Measurements from ENCODE around the gene KRTAP10-3. TPM values are rescaled to one million over a fixed set of nuclear protein-coding genes. Genes with fewer than 3 reads are reported as not detected.

The KRTAP10-3 gene
- polyA plus RNA-seq, 1 of the 3 experiments (the other 2 are of a cell fraction): not detected

- H3K36me3 ChIP-seq (replicated peaks in 1 of 2; ENCODE audit: control insufficient read depth in 1 of 2, insufficient read depth in 2 of 2, low read length in 1 of 2): no peaks in the 10 kb centered on the region
- WGBS (ENCODE audit: low lambda C conversion rate): 40% methylated on average over 2 of the region's 2 CpGs
- peaks cover 0 to 2% of the 10 kb centered on the region in 2 experiments; a peak in 1 of 4 replicates for H3K4me1 ChIP-seq (ENCODE audit: control insufficient read depth in 1 of 2, insufficient read depth in 2 of 2, low read depth in 1 of 2, low read length in 1 of 2)
- no peaks in the 10 kb centered on the region for H3F3A ChIP-seq (replicated peaks; ENCODE audit: insufficient read depth)
- no peaks in the 10 kb centered on the region for H4K20me1 ChIP-seq (ENCODE audit: insufficient read depth)
- no peaks in the 10 kb centered on the region for H3K79me2 ChIP-seq (ENCODE audit: insufficient read depth)
- H3K27me3 ChIP-seq (ENCODE audit: insufficient read depth): peaks cover 3% of the 10 kb centered on the region
- H3K9me2 ChIP-seq: no peaks in the 10 kb centered on the region
- H2AFZ ChIP-seq (ENCODE audit: low read depth): no peak overlapping the region
- CTCF ChIA-PET: interaction anchor here (0.6 kb wide), 1 partner anchor 73 kb away, joined by 3 read pairs; no protein-coding TSS in a partner anchor
- H3K4me3 ChIP-seq (ENCODE audit: low read depth in 2 of 2, low read length in 1 of 2): no peak overlapping the region
- TF ChIP-seq GATA2 (CRISPR knock-in tag; IDR thresholded peaks at IDR 0.05): no peak
- TF ChIP-seq NFIC (IDR thresholded peaks at IDR 0.05; ENCODE audit: borderline replicate concordance): no peak
- TF ChIP-seq YY1 (IDR thresholded peaks at IDR 0.05; ENCODE audit: low read depth): no peak
- TF ChIP-seq RAD21 (IDR thresholded peaks at IDR 0.05; ENCODE audit: low read length): no peak
- TF ChIP-seq TAF1 (IDR thresholded peaks at IDR 0.05; ENCODE audit: borderline replicate concordance, low read depth, low read length): no peak
- TF ChIP-seq, protein P1, sequence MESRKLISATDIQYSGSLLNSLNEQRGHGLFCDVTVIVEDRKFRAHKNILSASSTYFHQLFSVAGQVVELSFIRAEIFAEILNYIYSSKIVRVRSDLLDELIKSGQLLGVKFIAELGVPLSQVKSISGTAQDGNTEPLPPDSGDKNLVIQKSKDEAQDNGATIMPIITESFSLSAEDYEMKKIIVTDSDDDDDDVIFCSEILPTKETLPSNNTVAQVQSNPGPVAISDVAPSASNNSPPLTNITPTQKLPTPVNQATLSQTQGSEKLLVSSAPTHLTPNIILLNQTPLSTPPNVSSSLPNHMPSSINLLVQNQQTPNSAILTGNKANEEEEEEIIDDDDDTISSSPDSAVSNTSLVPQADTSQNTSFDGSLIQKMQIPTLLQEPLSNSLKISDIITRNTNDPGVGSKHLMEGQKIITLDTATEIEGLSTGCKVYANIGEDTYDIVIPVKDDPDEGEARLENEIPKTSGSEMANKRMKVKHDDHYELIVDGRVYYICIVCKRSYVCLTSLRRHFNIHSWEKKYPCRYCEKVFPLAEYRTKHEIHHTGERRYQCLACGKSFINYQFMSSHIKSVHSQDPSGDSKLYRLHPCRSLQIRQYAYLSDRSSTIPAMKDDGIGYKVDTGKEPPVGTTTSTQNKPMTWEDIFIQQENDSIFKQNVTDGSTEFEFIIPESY (IDR thresholded peaks at IDR 0.05; ENCODE audit: borderline replicate concordance, low read depth): no peak
- TF ChIP-seq RFX5 (IDR thresholded peaks at IDR 0.05; ENCODE audit: low read length): no peak
- TF ChIP-seq MXI1 (IDR thresholded peaks at IDR 0.05; ENCODE audit: low read depth, low read length): no peak
- TF ChIP-seq, protein P2, sequence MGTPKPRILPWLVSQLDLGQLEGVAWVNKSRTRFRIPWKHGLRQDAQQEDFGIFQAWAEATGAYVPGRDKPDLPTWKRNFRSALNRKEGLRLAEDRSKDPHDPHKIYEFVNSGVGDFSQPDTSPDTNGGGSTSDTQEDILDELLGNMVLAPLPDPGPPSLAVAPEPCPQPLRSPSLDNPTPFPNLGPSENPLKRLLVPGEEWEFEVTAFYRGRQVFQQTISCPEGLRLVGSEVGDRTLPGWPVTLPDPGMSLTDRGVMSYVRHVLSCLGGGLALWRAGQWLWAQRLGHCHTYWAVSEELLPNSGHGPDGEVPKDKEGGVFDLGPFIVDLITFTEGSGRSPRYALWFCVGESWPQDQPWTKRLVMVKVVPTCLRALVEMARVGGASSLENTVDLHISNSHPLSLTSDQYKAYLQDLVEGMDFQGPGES (IDR thresholded peaks at IDR 0.05; ENCODE audit: low read depth, low read length): no peak
- TF ChIP-seq FOSL2 (IDR thresholded peaks at IDR 0.05; ENCODE audit: borderline replicate concordance, low read depth): no peak
- no peak for TF ChIP-seq EP300 (IDR thresholded peaks at IDR 0.05; ENCODE audit: borderline replicate concordance in 1 of 2, low read depth in 1 of 2, low read length in 1 of 2)
- no peak for TF ChIP-seq TCF12 (IDR thresholded peaks at IDR 0.05)
- TF ChIP-seq EZH2phosphoT487 (IDR thresholded peaks at IDR 0.05; ENCODE audit: borderline replicate concordance, low read depth): no peak
- no peak for TF ChIP-seq USF1 (IDR thresholded peaks at IDR 0.05; ENCODE audit: borderline replicate concordance, low read depth)
- TF ChIP-seq ELF1 (IDR thresholded peaks at IDR 0.05): no peak
- TF ChIP-seq JUND (IDR thresholded peaks at IDR 0.05): no peak
- TF ChIP-seq, protein P3, sequence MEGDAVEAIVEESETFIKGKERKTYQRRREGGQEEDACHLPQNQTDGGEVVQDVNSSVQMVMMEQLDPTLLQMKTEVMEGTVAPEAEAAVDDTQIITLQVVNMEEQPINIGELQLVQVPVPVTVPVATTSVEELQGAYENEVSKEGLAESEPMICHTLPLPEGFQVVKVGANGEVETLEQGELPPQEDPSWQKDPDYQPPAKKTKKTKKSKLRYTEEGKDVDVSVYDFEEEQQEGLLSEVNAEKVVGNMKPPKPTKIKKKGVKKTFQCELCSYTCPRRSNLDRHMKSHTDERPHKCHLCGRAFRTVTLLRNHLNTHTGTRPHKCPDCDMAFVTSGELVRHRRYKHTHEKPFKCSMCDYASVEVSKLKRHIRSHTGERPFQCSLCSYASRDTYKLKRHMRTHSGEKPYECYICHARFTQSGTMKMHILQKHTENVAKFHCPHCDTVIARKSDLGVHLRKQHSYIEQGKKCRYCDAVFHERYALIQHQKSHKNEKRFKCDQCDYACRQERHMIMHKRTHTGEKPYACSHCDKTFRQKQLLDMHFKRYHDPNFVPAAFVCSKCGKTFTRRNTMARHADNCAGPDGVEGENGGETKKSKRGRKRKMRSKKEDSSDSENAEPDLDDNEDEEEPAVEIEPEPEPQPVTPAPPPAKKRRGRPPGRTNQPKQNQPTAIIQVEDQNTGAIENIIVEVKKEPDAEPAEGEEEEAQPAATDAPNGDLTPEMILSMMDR (IDR thresholded peaks at IDR 0.05): no peak
- no peak for TF ChIP-seq RXRA (IDR thresholded peaks at IDR 0.05; ENCODE audit: borderline replicate concordance, low read depth)
- no peak for TF ChIP-seq POLR2AphosphoS5 (IDR thresholded peaks at IDR 0.05; ENCODE audit: low read depth, low read length)
- no peak for TF ChIP-seq CHD2 (IDR thresholded peaks at IDR 0.05; ENCODE audit: low read length, partially characterized antibody)
- no peak overlapping the region for H3K4me2 ChIP-seq
- POLR2A ChIA-PET: no interaction called here
- H3K9me3 ChIP-seq: no peaks in the 10 kb centered on the region
- H3K9ac ChIP-seq: no peak overlapping the region
- no peak overlapping the region for H3K27ac ChIP-seq (ENCODE audit: low read depth in 2 of 2, low read length in 1 of 2)
- DNase-seq: no peak
These were observed 30.5 kb upstream of the KRTAP10-3 start for GRCh38 chr21:44589094-44589493.

Measured in SK-N-SH (cell line).